HL-60 (cell line): ENCODE data around the gene TRAPPC2.

ENCODE experiments used
- POLR2AphosphoS5 ChIP-seq: IDR thresholded peaks from 2 replicates; pipeline ENCODE4 v1.6.1; 2012; ENCODE audit warnings: low read depth
- SPI1 ChIP-seq: IDR thresholded peaks from 2 replicates; pipeline ENCODE4 v1.6.1; 2012; ENCODE audit warnings: low read depth, mild to moderate bottlenecking, borderline replicate concordance
- TF ChIP-seq, protein P1 (sequence below): IDR thresholded peaks from one replicate; pipeline ENCODE4 v1.5.1; 2011; ENCODE audit warnings: low read length, control low read depth, inconsistent platforms; ENCODE audit not compliant: insufficient read depth
- TF ChIP-seq, protein P2 (sequence below): IDR thresholded peaks from 2 replicates; pipeline ENCODE4 v1.6.1; 2012; ENCODE audit warnings: low read depth; ENCODE audit not compliant: insufficient replicate concordance

DNA sequence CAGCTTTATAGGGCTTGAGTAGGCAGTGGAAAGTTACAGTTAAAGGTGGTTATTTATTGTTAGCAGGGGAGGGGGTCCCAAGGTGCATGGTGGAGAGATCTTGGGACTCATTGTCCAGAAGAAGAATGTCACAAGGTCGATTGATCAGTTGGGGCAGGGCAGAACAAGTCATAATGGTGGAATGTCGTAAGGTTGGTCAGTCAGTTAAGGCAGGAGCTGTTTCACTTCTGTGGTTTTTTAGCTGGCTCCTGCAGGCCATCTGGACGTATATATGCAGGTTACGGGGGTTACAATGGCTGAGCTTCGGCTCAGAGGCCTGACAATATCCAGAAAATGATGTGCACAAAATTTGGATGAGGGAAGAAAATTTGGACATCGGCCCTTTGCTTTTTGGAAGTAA is 7.3 kb upstream of the TRAPPC2 start:
- TF ChIP-seq, protein P1, sequence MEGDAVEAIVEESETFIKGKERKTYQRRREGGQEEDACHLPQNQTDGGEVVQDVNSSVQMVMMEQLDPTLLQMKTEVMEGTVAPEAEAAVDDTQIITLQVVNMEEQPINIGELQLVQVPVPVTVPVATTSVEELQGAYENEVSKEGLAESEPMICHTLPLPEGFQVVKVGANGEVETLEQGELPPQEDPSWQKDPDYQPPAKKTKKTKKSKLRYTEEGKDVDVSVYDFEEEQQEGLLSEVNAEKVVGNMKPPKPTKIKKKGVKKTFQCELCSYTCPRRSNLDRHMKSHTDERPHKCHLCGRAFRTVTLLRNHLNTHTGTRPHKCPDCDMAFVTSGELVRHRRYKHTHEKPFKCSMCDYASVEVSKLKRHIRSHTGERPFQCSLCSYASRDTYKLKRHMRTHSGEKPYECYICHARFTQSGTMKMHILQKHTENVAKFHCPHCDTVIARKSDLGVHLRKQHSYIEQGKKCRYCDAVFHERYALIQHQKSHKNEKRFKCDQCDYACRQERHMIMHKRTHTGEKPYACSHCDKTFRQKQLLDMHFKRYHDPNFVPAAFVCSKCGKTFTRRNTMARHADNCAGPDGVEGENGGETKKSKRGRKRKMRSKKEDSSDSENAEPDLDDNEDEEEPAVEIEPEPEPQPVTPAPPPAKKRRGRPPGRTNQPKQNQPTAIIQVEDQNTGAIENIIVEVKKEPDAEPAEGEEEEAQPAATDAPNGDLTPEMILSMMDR, result no peak
- TF ChIP-seq SPI1, result no peak
- TF ChIP-seq POLR2AphosphoS5, result no peak
- TF ChIP-seq, protein P2, sequence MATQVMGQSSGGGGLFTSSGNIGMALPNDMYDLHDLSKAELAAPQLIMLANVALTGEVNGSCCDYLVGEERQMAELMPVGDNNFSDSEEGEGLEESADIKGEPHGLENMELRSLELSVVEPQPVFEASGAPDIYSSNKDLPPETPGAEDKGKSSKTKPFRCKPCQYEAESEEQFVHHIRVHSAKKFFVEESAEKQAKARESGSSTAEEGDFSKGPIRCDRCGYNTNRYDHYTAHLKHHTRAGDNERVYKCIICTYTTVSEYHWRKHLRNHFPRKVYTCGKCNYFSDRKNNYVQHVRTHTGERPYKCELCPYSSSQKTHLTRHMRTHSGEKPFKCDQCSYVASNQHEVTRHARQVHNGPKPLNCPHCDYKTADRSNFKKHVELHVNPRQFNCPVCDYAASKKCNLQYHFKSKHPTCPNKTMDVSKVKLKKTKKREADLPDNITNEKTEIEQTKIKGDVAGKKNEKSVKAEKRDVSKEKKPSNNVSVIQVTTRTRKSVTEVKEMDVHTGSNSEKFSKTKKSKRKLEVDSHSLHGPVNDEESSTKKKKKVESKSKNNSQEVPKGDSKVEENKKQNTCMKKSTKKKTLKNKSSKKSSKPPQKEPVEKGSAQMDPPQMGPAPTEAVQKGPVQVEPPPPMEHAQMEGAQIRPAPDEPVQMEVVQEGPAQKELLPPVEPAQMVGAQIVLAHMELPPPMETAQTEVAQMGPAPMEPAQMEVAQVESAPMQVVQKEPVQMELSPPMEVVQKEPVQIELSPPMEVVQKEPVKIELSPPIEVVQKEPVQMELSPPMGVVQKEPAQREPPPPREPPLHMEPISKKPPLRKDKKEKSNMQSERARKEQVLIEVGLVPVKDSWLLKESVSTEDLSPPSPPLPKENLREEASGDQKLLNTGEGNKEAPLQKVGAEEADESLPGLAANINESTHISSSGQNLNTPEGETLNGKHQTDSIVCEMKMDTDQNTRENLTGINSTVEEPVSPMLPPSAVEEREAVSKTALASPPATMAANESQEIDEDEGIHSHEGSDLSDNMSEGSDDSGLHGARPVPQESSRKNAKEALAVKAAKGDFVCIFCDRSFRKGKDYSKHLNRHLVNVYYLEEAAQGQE, result no peak
